Upper lobe of left lung (tissue), 6 donors: Measurements from ENCODE around the gene RPL37A. TPM values are rescaled to one million over a fixed set of nuclear protein-coding genes. Genes with fewer than 3 reads are reported as not detected.

ENCODE experiments used
- ATAC-seq, 2 donors: fragments of 200-7000 bp; cut with Tn5 transposase; one replicate each; pipeline ENCODE4 v1.9.1; 2022; ENCODE audit warnings: mild to moderate bottlenecking in 2 of 2, moderate library complexity in 2 of 2; ENCODE audit not compliant: low FRiP score in 2 of 2
- DNase-seq, 2 donors: peaks; one replicate each; pipeline ENCODE4 v3.0.0-alpha.2; 2019 to 2020
- H3K27ac ChIP-seq, 4 donors: fragments of 200-600 bp; sonication (generic); one replicate each; pipeline ENCODE4 v1.5.1; 2016 to 2019
- H3K27me3 ChIP-seq, 4 donors: fragments of 200-600 bp; sonication (generic); one replicate each; pipeline ENCODE4 v1.5.1; 2017 to 2019
- H3K36me3 ChIP-seq, 4 donors: fragments of 200-600 bp; sonication (generic); one replicate each; pipeline ENCODE4 v1.5.1; 2016 to 2019
- H3K4me1 ChIP-seq, 4 donors: fragments of 200-600 bp; sonication (generic); one replicate each; pipeline ENCODE4 v1.5.1; 2018 to 2019
- H3K4me3 ChIP-seq, 4 donors: fragments of 200-600 bp; sonication (generic); one replicate each; pipeline ENCODE4 v1.5.1; 2017 to 2019; ENCODE audit warnings: mild to moderate bottlenecking in 2 of 4, moderate library complexity in 1 of 4
- H3K9me3 ChIP-seq, 4 donors: fragments of 200-600 bp; sonication (generic); one replicate each; pipeline ENCODE4 v1.5.1; 2018 to 2019
- CTCF ChIP-seq, 6 experiments: fragments of 450-650 bp in 4 of 6; fragments of 200-600 bp in 2 of 6; sonication (generic) in 2 of 6; IDR thresholded peaks; one replicate each; pipeline ENCODE4 v1.5.1; 2016 to 2019; ENCODE audit warnings: antibody characterized with exemption in 6 of 6
- EP300 ChIP-seq, 4 donors: sonication (generic); formaldehyde crosslinking; IDR thresholded peaks; one replicate each; pipeline ENCODE4 v1.5.1; 2017; ENCODE audit warnings: antibody characterized with exemption in 4 of 4, control low read depth in 2 of 4
- POLR2A ChIP-seq, 4 donors: fragments of 450-650 bp; IDR thresholded peaks; one replicate each; pipeline ENCODE4 v1.5.1; 2016 to 2017; ENCODE audit warnings: antibody characterized with exemption in 4 of 4, mild to moderate bottlenecking in 2 of 4
- POLR2AphosphoS5 ChIP-seq, 2 donors: sonication (generic); formaldehyde crosslinking; IDR thresholded peaks; one replicate each; pipeline ENCODE4 v1.5.1; 2017; ENCODE audit warnings: antibody characterized with exemption in 2 of 2
- WGBS, 2 donors: methylation state at CpG; one replicate each; pipeline ENCODE4 v1.1.5; 2017 to 2018; 5-methylcytosine and 5-hydroxymethylcytosine counted together
- total RNA-seq, 6 donors: library from RNA; depleted of rRNA in 4 of 6; stranded (reverse); fragments of >200 nt in 4 of 6; gene quantifications; one replicate each; pipeline versions ENCODE4 v1.1.0 to v1.2.1, GENCODE V29; 2016 to 2021
- donor health status: DM: no; HTN: no; CAD: no; lungs with moderate emphysema.
- donor health status: DM: no; HTN: yes; CAD: no; lungs with severe emphysema.

The RPL37A gene
- total RNA-seq, 6 donors from 2014 or later: 694 to 2,232 (median 1,163) TPM

DNA sequence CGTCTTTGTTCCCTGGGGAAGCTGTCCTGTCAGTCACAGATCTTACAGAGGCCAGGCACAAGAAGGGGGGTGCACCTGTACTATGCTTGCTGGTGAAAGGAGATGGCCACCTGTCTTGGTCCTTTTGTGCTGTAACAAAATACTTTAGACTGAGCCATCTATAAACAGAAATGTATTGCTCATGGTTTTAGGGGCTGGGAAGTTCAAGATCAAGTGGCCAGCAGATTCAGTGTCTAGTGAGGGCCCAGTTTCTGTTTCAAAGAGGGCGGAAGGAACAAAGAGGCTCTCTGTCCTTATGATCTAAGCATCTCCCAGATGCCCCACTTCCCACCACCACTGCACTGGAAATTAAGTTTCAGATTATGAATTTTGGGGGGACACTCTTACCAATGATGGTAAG is 35.5 kb upstream of the RPL37A start:
- no peaks in the 10 kb centered on the region for H3K9me3 ChIP-seq
- TF ChIP-seq POLR2A (IDR thresholded peaks at IDR 0.05): no peak
- no peak for TF ChIP-seq POLR2AphosphoS5 (IDR thresholded peaks at IDR 0.05)
- TF ChIP-seq CTCF (IDR thresholded peaks at IDR 0.05): no peak
- TF ChIP-seq EP300 (IDR thresholded peaks at IDR 0.05): no peak
- no peak overlapping the region for H3K27ac ChIP-seq
- no peak overlapping the region for H3K4me3 ChIP-seq
- 94 to 100% methylated on average over 2 of the region's 2 CpGs for WGBS, 2 donors
- ATAC-seq (no peak), DNase-seq (no peak)
- no peaks in the 10 kb centered on the region for H3K27me3 ChIP-seq
- H3K36me3 ChIP-seq: peaks cover 3 to 22% (median 13%) of the 10 kb centered on the region in 4 donors
- H3K4me1 ChIP-seq: no peaks in the 10 kb centered on the region

GRCh38 chr2:216464104-216464720 is 34.4 kb upstream of the RPL37A start:
- TF ChIP-seq CTCF (IDR thresholded peaks at IDR 0.05): no peak
- TF ChIP-seq POLR2AphosphoS5 (IDR thresholded peaks at IDR 0.05): no peak
- no peak for TF ChIP-seq EP300 (IDR thresholded peaks at IDR 0.05)
- TF ChIP-seq POLR2A (IDR thresholded peaks at IDR 0.05): no peak
- no peaks in the 10 kb centered on the region for H3K9me3 ChIP-seq
- H3K36me3 ChIP-seq: peaks cover 3 to 33% (median 14%) of the 10 kb centered on the region in 4 donors
- WGBS, 2 donors: 93 to 95% methylated on average over 6 of the region's 6 CpGs
- no peaks in the 10 kb centered on the region for H3K27me3 ChIP-seq
- H3K27ac ChIP-seq: no peak overlapping the region
- H3K4me3 ChIP-seq: no peak overlapping the region
- no peaks in the 10 kb centered on the region for H3K4me1 ChIP-seq
- ATAC-seq (no peak), DNase-seq (no peak)

DNA sequence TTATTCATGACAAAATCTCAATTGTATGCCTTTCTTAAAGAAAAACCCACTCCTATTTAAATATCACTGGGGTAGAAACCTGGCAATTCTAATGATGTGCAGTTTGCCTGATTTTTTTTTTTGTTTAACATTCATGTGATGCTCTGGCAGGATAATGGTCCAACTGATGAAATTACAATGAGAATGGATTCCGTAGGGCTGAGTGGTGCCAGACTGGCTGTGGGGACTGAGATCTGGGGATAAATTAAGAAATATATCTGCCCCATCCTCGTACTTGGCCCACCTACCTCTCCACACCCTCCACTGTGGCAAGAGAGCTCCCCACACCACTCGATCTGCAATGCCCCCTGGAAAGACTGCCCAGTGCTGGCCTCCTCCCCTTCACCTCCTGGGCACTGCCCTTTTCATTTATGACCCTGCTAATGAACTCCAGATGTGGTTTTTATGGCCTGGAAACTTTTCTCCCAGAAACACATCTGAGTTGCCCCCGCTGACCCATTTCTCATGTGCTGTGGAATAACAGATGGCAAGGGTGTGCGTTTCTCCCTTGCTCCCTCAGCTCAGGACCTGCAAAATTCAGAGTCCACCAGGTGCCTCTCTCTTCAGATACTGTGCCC is 33.0 kb upstream of the RPL37A start:
- no peak overlapping the region for H3K27ac ChIP-seq
- WGBS, 2 donors: 92 to 94% methylated on average over 5 of the region's 5 CpGs
- ATAC-seq (no peak), DNase-seq (no peak)
- no peaks in the 10 kb centered on the region for H3K4me1 ChIP-seq
- no peak for TF ChIP-seq CTCF (IDR thresholded peaks at IDR 0.05)
- no peak for TF ChIP-seq POLR2A (IDR thresholded peaks at IDR 0.05)
- TF ChIP-seq EP300 (IDR thresholded peaks at IDR 0.05): no peak
- no peak for TF ChIP-seq POLR2AphosphoS5 (IDR thresholded peaks at IDR 0.05)
- no peak overlapping the region for H3K4me3 ChIP-seq
- peaks cover 3 to 44% (median 16%) of the 10 kb centered on the region in 4 donors for H3K36me3 ChIP-seq
- no peaks in the 10 kb centered on the region for H3K9me3 ChIP-seq
- no peaks in the 10 kb centered on the region for H3K27me3 ChIP-seq

DNA sequence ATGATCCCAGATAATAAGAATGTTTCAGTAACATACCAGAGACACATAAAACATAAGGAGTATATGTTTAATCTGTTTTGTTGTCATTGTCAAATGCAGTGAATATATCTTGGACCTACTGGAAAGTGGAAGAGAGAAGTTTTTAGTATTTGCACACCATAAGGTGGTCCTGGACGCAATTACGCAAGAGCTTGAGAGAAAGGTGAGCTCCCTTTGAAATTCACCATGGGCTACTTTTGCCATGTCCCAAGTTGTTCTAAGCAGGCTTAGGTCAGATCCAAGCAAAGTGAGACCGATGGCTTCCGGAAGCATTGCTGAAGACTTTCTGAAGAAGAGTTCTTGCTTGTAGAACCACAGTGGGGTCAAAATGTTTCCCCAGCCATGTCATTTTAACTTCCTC is 30.8 kb upstream of the RPL37A start:
- TF ChIP-seq EP300 (IDR thresholded peaks at IDR 0.05) (no peak), POLR2AphosphoS5 (IDR thresholded peaks at IDR 0.05) (no peak), POLR2A (IDR thresholded peaks at IDR 0.05) (no peak), CTCF (IDR thresholded peaks at IDR 0.05) (no peak)
- Histone ChIP-seq H3K4me3 (no peak overlapping the region), H3K36me3 (peaks cover 3 to 50% (median 20%) of the 10 kb centered on the region in 4 donors), H3K4me1 (no peaks in the 10 kb centered on the region), H3K27me3 (no peaks in the 10 kb centered on the region), H3K27ac (no peak overlapping the region), H3K9me3 (no peaks in the 10 kb centered on the region)
- DNase-seq (no peak), ATAC-seq (no peak)
- WGBS, 2 donors: 93 to 97% methylated on average over 4 of the region's 4 CpGs

GRCh38 chr2:216469661-216470060 is 29.0 kb upstream of the RPL37A start:
- DNase-seq (no peak), ATAC-seq (no peak)
- Histone ChIP-seq H3K27ac (no peak overlapping the region), H3K27me3 (no peaks in the 10 kb centered on the region), H3K4me1 (no peaks in the 10 kb centered on the region), H3K4me3 (no peak overlapping the region), H3K36me3 (peaks cover 3 to 50% (median 19%) of the 10 kb centered on the region in 4 donors), H3K9me3 (no peaks in the 10 kb centered on the region)
- TF ChIP-seq POLR2A (IDR thresholded peaks at IDR 0.05): no peak
- TF ChIP-seq EP300 (IDR thresholded peaks at IDR 0.05): no peak
- TF ChIP-seq POLR2AphosphoS5 (IDR thresholded peaks at IDR 0.05): no peak
- no peak for TF ChIP-seq CTCF (IDR thresholded peaks at IDR 0.05)
